Ishikawa (cell line): ENCODE measurements around the gene UGT2B17.

ENCODE experiments used
- CEBPB ChIP-seq: IDR thresholded peaks from 2 replicates; pipeline ENCODE4 v1.6.1; 2012
- CREB1 ChIP-seq: IDR thresholded peaks from 2 replicates; pipeline ENCODE4 v1.6.1; 2012; ENCODE audit warnings: low read depth
- FOXM1 ChIP-seq: IDR thresholded peaks from 2 replicates; pipeline ENCODE4 v1.6.1; 2012; ENCODE audit warnings: low read depth, borderline replicate concordance
- REST ChIP-seq: IDR thresholded peaks from 2 replicates; pipeline ENCODE4 v1.6.1; 2012; ENCODE audit warnings: low read depth, mild to moderate bottlenecking

DNA sequence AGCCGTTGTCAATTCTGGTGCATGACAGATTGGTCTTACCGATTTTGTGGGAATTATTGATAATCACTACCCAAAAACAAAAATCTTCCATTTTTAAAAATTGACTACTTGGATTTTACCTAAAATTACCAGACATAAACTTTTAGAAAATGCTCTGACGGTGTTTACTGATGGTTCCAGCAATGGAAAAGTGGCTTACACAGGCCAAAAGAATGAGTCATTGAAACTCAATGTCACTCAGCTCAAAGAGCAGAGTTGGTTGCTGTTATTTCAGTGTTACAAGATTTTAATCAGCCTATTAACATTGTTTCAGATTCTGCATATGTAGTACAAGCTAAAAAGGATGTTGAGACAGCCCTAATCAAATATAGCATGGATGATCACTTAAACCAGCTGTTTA, 23.0 kb upstream of the UGT2B17 start:
- no peak for TF ChIP-seq CREB1
- no peak for TF ChIP-seq FOXM1
- TF ChIP-seq REST, result no peak
- TF ChIP-seq CEBPB, result no peak
